T47D (cell line): ENCODE data around the gene HOXB8.
A peak's percentile ranks its signal among the peaks of the same experiment; 100 is the strongest.

Experiments
- DNase-seq, 2 experiments: peaks; one replicate each; pipeline versions ENCODE4 v3.0.0 to v3.0.0-alpha.2; 2011 to 2012; ENCODE audit warnings: low read depth in 1 of 2, low spot score in 1 of 2
- JUND ChIP-seq: IDR thresholded peaks from 2 replicates; pipeline ENCODE4 v1.6.1; 2012; ENCODE audit warnings: low read depth
- in situ Hi-C: cut with HindIII; loops from 2 replicates; pipeline ENCODE4 v1.10.0; 2016; ENCODE audit warnings: low sequenced_read_pairs, low pct_unique_long_range_greater_than_20kb

HOXB8 gene

DNA sequence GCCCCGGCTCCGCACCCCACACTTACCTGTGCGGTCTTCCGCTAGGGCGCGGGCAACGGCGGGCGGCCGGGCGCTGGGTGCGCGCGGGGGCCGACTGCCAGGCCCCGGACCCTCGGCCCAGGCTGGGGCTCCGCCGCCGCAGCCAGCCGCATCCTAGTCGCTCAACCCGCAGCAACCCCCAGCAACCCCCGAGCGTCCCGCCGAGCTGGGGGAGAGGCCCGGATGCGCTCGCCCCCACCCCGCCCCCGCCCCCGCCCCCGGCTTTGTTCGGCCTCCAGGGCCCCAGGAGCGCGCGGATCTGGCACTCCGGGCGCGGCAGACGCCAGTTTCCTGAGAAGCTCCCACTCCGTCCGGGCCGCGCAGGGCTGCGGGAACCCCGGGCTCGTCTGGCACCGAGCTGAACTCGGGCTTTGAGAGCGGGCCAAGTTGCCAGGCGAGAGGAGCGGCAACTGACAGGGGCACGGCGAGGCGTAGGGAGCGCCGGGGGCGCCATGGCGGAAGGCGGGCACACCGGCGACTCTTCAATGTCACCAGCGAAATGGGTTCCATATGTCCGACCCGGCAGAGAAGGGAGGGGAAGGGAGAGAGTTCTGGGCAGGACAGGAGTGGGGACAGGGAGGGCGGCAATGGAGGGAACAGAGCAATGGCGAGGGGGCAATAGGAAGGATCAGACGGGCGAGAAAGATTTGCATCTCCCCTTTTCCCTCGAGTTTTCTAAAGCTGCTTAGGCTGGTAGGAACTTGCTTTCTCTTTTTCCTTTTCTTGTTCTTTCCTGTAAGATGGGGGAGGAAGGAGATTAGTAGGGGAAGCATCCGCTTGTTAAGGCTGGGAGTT is 50.7 kb downstream of the HOXB8 start:
- TF ChIP-seq JUND, result no peak
- DNase-seq, result peak in 1 of 2 experiments; percentile 54
- in situ Hi-C loops, result no loop called here

DNA sequence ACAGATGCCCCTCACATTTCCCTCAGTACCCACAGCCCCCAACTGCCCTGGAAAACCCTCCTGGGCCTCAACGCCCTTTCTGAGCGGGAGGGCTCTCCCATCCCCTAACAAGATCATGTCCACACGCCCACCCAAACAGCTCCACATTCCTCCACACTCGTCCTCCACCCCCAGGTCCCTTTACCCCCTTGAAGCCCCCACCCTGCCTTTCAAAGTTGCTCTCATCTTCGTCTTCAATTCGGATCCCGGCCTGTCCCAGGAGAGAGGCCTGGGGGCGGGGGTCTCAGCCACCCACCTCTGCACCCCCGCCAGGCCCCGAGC is 51.3 kb downstream of the HOXB8 start:
- in situ Hi-C loops, result no loop called here
- TF ChIP-seq JUND, result no peak
- no peak for DNase-seq

DNA sequence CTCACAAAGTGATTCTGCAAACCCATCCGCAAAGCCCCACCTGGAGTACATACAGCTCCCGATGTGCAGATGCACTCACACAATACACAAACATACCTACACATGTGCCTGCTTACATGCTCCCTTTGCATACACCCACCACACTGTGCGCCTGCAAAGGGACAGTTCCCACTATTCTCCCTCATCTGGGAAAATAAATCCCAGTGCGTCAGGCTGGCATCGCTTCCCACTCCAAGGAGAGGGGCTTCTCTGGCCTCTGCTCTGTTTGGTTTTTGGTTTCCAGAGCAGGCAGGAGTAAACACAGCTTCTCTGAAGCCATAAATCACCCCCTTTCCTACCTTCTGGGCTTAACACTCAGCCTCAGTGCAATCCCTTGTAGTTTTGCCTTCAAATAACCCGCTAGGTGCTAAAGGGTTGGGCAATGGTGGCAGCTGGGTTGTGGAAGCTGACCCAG is 51.7 kb downstream of the HOXB8 start:
- no peak for DNase-seq
- in situ Hi-C loops, result no loop called here
- no peak for TF ChIP-seq JUND

DNA sequence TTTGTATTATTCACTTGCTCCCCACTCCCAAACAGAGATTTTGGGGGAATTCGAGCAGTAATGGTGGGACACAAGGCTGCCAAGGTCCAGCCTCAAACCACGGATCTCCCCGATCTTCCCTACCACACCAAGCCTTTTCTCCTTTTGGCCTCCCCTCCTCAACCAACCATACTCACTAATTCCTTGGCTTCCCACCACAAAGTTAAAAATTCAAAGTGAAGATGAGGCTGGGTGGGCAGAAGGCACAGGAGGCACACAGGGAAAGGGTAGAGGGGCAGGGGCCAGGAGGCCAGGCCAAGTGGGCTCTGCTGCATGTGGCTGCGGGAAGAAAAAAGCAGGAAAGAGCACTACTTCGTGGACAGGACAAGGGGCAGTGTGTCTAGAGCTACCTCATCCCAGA is 52.2 kb downstream of the HOXB8 start:
- no peak for DNase-seq
- in situ Hi-C loops, result no loop called here
- no peak for TF ChIP-seq JUND
